Kidney epithelial cell (primary cell): ENCODE measurements around the gene ZNF567. TPM values are rescaled to one million over a fixed set of nuclear protein-coding genes. Genes with fewer than 3 reads are reported as not detected.
A peak's percentile ranks its signal among the peaks of the same experiment; 100 is the strongest.

Experiments used
- DNase-seq: peaks from one replicate; pipeline ENCODE4 v3.0.0-alpha.2; 2010; ENCODE audit warnings: low read depth
- H3K27me3 ChIP-seq: 2 replicates; pipeline ENCODE4 v1.6.0; 2011; ENCODE audit warnings: low read length; ENCODE audit not compliant: control insufficient read depth, insufficient read depth
- H3K36me3 ChIP-seq: 2 replicates; pipeline ENCODE4 v1.5.1; 2011; ENCODE audit warnings: low read length; ENCODE audit not compliant: control insufficient read depth, insufficient read depth
- H3K4me3 ChIP-seq: 2 replicates; pipeline ENCODE4 v1.5.1; 2011; ENCODE audit warnings: low read depth, mild to moderate bottlenecking, control low read depth, low read length
- total RNA-seq: library from RNA; depleted of rRNA; stranded (reverse); fragments of >200 nt; gene quantifications from 2 replicates; pipeline ENCODE4 v1.2.3, GENCODE V29; 2015
- TF ChIP-seq, protein P1 (sequence below): IDR thresholded peaks from 2 replicates; pipeline ENCODE4 v1.5.1; 2011; ENCODE audit warnings: mild to moderate bottlenecking, moderate library complexity, low read length, control low read depth, inconsistent platforms; ENCODE audit not compliant: insufficient read depth, poor library complexity, severe bottlenecking

ZNF567 gene
- total RNA-seq, 1 donor from 2014 or later: 7.9 TPM

DNA sequence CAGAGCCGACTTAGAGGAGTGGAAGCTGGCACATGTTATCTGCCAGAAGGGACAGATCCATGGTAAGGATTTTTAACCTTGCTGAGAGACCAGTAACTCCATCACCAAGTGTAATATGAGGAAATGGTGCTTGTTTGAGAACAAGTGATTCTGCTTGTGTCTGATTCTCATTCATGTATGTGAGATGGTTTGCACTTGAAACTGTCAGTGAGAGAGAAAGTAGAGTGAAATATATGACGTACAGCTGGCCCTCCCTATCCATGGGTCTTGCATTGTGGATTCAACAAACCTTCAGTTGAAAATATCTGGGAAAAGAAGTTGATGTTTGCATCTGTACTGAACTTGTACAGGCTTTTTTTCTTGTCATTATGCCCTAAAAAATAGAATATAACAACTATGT lies 18.8 kb upstream of the ZNF567 start:
- H3K36me3 ChIP-seq: no peaks in the 10 kb centered on the region
- no peaks in the 10 kb centered on the region for H3K27me3 ChIP-seq
- no peak overlapping the region for H3K4me3 ChIP-seq
- DNase-seq: no peak
- TF ChIP-seq, protein P1, sequence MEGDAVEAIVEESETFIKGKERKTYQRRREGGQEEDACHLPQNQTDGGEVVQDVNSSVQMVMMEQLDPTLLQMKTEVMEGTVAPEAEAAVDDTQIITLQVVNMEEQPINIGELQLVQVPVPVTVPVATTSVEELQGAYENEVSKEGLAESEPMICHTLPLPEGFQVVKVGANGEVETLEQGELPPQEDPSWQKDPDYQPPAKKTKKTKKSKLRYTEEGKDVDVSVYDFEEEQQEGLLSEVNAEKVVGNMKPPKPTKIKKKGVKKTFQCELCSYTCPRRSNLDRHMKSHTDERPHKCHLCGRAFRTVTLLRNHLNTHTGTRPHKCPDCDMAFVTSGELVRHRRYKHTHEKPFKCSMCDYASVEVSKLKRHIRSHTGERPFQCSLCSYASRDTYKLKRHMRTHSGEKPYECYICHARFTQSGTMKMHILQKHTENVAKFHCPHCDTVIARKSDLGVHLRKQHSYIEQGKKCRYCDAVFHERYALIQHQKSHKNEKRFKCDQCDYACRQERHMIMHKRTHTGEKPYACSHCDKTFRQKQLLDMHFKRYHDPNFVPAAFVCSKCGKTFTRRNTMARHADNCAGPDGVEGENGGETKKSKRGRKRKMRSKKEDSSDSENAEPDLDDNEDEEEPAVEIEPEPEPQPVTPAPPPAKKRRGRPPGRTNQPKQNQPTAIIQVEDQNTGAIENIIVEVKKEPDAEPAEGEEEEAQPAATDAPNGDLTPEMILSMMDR: no peak

DNA sequence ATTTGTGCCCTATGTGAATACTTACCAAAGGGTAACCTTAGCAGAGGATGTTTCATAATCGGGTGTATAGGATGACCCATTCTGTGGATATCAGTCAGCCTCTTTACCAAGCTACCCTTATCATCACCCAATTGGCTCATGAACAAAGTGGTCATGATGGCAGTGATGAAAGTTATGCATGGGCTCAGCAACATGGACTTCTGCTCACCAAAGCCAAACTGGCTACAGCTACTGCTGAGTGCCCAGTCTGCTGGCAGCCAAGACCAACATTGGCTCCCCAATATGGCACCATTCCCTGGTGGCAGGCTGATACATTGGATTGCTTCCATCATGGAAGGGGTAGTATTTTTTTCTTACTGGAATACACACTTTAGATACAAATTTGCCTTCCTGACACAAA lies 15.0 kb upstream of the ZNF567 start:
- H3K36me3 ChIP-seq: no peaks in the 10 kb centered on the region
- H3K4me3 ChIP-seq: no peak overlapping the region
- no peak for DNase-seq
- H3K27me3 ChIP-seq: no peaks in the 10 kb centered on the region
- TF ChIP-seq, protein P1: no peak

DNA sequence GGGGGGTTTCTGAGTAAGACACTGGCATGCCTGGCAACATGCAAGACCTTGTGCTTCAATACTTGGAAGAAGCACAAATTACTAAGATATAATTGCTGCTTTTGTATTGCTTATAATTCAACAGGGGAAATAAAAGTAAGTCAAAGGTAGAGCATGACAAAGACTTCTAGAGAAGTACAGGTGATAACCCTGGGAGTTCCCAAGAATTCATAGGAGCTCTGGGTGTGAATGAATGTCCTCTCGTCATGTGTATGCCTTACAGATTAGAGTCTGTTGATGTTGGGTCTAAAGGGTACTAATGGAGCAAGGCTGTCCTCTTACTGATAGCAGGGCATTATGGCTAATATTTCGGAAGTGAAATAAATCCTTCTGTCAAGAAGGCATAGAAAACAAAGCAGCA lies 13.2 kb upstream of the ZNF567 start:
- Histone ChIP-seq H3K4me3 (no peak overlapping the region), H3K36me3 (no peaks in the 10 kb centered on the region), H3K27me3 (no peaks in the 10 kb centered on the region)
- DNase-seq: no peak
- TF ChIP-seq, protein P1: no peak

DNA sequence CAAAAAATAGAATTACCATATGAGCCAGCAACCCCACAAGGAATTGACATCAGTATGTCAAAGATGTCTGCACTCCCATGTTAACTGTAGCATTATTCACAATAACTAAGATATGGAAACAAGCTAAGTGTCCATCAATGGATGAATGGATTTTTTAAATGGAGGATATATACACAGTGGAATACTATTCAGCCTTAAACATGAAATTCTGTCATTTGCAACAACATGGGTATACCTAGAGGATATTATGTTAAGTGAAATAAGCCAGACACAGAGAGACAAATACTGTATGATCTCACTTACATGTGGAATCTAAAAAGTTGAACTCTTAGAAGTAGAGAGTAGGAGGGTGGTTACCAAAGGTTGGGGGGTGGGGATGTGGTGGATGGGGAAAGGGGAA lies 8.0 kb upstream of the ZNF567 start:
- TF ChIP-seq, protein P1: no peak
- H3K4me3 ChIP-seq: no peak overlapping the region
- DNase-seq: no peak
- H3K36me3 ChIP-seq: no peaks in the 10 kb centered on the region
- no peaks in the 10 kb centered on the region for H3K27me3 ChIP-seq

DNA sequence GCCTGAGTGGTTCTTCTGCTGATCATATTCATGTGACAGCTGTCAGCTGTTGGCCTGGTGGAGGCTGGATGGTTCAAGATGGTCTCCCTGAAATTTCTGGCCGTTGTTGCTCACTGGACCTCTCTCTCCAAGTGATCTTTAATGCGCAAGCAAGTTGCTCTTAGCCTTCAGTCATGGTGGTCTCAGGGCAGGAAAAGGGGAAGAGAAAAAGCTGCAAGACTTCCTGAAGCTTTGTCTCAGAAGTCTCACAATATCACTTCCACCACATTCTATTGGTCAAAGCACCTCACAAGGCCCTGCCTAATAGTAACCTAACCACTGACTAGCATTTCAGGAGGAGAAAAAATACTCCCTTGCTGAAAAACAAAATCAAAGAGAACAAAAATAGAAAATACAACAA lies 1.6 kb upstream of the ZNF567 start:
- Histone ChIP-seq H3K4me3 (no peak overlapping the region), H3K36me3 (no peaks in the 10 kb centered on the region), H3K27me3 (no peaks in the 10 kb centered on the region)
- TF ChIP-seq, protein P1: no peak
- no peak for DNase-seq

DNA sequence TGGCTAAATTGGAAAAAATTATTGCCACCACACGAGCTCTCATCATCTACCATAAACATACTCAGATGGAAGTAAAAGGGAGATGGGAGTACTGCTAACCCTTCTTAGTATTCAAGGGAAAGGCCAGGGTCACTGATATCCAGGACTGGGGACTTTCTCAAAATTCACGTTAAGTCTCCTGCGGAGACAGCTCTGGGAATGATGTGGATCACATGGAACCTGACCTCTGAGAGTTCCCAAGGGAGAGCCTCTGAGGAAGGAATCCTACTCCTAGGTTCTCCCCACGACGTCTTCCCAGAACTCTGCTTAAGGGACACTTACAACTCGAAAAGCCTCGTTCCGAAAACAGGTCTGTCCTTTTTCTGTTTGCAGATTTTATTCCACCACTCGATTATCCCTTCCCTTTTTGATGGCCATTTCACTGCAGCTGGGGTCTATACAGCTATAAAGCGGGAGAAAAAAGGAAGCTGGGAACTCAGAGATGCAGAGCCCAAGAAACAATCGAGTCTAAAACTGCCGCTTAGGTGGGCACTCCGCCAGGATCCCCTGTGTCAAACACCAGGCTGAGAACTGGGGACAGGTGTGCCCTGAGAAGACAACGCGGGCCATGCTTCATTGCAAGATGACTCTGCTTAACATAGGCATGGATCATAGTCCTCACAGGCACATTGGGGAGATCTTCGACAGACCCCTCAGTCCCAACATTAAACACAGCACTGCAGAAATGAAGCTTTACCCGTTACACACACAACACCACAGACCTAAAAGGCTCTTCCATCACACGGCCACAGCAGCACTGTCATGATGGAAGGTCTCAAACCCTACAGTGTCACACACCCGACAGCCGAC lies 823 bp upstream of the ZNF567 start:
- H3K27me3 ChIP-seq: no peaks in the 10 kb centered on the region
- TF ChIP-seq, protein P1: no peak
- DNase-seq: no peak

More for the DNA sequence above, 823 bp upstream of the ZNF567 start:
- no peaks in the 10 kb centered on the region for H3K36me3 ChIP-seq
- peak overlapping the region; percentile 81 for H3K4me3 ChIP-seq
